ENCODE measurements around the gene ADIPOR2.
"Not testable (repeated sequence)": the region's sequence is repeated elsewhere in the genome, so short reads cannot be mapped to it uniquely, and the experiment has no call there.

The ADIPOR2 gene

GRCh38 chr12:1705774-1706631 is 15.1 kb downstream of the ADIPOR2 start:
- DNase-seq = no peak

GRCh38 chr12:1706632-1706980 is 15.7 kb downstream of the ADIPOR2 start:
- no peak for DNase-seq

DNA sequence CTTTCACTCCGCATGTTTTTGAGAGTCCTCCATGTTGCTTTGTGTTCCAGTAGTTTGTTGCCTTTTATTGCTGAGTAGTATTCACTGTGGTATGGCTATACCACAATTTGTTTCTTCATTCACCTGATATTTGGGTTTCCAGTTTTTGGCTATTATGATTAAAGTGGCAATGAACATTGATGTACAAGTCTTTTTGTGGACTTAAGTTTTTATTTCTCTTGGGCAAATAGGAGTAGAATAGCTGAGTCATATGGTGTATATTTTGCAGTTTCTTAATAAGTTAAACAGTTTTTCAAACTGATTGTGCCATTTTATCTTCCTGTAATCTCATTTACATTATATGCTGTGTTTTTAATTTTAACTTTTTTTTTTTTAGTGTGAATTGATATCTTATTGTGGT is 16.2 kb downstream of the ADIPOR2 start:
- DNase-seq = no peak

DNA sequence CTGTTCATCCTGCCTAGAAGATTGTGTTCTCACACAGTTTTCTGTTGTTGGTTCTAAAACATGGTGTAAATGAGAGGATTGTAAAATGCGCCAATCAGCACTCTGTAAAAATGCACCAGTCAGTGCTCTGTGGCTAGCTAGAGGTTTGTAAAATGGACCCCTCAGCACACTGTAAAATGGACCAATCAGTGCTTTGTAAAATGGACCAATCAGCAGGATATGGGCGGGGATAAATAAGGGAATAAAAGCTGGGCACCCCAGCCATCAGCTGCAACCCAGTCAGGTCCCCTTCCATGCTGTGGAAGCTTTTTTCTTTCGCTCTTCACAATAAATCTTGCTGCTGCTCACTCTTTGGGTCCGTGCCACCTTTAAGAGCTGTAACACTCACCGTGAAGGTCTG is 19.1 kb downstream of the ADIPOR2 start:
- not testable (repeated sequence) for DNase-seq

- not testable (repeated sequence) for DNase-seq
These were observed 20.0 kb downstream of the ADIPOR2 start for GRCh38 chr12:1710870-1711269.

DNA sequence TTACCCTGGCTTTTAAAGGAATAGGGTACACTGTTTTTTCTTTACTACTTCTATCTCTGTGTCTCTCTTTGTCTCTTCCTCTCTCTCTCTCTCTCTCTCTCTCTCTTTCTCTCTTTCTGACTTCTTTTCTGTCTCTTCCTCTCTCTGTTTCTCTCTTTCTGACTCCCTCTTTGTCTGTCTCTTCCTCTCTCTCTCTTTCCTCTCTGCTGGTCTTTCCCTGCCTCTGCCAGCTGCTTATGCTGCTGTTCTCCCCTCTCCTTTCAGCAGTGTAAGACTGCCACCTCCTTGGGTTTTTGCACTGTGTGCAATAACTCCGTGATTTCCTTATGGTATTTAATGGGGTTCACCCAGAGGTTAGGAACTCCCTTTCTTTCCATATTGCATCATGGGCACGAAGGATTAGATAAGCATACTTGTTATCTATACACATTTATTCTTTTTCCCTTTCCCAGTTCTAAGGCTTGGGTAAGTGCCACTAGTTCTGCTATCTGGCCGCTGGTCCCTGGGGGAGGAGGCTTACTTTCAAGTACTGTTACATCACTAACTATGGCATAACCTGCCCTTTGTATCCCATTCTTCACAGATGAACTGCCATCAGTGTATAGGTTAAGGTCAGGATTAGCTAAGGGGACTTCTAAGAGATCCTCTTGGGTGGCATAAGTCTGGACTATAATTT is 20.8 kb downstream of the ADIPOR2 start:
- DNase-seq = not testable (repeated sequence)

- DNase-seq = not testable (repeated sequence)
These were observed 21.4 kb downstream of the ADIPOR2 start for GRCh38 chr12:1712305-1712704.

GRCh38 chr12:1712852-1713251 is 22.0 kb downstream of the ADIPOR2 start:
- DNase-seq = not testable (repeated sequence)

GRCh38 chr12:1713783-1714348 is 23.0 kb downstream of the ADIPOR2 start:
- DNase-seq = not testable (repeated sequence)

- DNase-seq = not testable (repeated sequence)
These were observed 24.6 kb downstream of the ADIPOR2 start for GRCh38 chr12:1715459-1715858.

GRCh38 chr12:1716215-1716862 is 25.5 kb downstream of the ADIPOR2 start:
- DNase-seq = no peak

DNA sequence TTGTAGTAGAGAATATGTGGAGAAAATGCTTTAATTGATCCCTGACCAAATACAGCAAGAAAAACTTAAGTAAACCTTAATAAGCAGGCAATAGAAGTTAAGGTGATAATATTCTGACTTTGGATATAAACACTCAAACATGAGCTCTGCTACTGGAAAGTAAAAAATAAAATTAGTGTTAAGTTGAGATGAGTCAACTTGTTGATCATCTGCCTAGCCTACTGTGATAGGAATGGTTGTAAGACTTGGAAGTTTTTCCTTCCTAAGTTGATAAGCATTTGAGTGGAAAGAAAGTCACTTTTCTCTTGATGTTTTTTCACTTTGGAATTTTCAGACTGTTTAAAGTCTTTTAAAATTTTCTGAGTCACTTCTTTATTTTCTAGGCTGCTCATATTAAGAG is 26.0 kb downstream of the ADIPOR2 start:
- DNase-seq = no peak

GRCh38 chr12:1719139-1719538 is 28.3 kb downstream of the ADIPOR2 start:
- DNase-seq = no peak

DNA sequence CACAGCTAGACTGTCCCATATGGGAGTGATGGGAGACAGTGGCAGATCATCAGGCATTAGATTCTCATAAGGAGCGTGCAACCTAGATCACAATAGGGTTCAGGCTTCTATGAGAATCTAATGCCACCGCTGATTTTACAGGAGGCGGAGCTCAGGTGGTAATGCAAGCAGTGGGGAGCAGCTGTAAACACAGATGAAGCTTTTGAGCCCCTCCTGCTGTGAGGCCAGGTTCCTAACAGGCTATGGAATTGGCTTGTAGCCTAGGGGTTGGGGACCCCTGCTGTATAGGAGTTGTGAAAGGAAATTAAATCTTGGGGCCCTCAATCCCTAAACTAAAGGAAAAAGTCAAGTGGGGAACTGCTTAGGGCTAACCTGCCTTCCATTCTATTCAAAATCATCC is 29.6 kb downstream of the ADIPOR2 start:
- no peak for DNase-seq

GRCh38 chr12:1723721-1724120 is 32.9 kb downstream of the ADIPOR2 start:
- no peak for DNase-seq

- no peak for DNase-seq
These were observed 33.4 kb downstream of the ADIPOR2 start for GRCh38 chr12:1724250-1724649.

DNA sequence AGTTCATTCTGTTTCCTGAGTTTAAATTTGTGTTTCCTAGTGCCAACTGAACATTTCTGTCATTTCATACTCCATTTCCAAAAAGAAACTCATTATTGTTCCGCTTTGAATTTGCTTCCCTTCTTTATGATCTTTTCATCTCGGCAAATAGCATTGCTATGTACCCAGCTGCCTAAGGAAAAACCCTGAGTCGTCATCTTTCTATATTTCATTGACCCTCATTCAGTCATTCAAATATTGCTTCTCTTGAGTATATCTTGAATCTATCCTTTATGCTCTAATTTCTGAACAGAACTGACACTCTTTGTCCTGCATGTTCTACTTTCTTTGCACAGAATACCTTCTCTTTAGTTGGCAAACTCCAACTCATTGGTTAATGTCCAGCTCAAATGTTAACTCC is 35.9 kb downstream of the ADIPOR2 start:
- DNase-seq = no peak

- no peak for DNase-seq
These were observed 38.0 kb downstream of the ADIPOR2 start for GRCh38 chr12:1728824-1729223.

DNA sequence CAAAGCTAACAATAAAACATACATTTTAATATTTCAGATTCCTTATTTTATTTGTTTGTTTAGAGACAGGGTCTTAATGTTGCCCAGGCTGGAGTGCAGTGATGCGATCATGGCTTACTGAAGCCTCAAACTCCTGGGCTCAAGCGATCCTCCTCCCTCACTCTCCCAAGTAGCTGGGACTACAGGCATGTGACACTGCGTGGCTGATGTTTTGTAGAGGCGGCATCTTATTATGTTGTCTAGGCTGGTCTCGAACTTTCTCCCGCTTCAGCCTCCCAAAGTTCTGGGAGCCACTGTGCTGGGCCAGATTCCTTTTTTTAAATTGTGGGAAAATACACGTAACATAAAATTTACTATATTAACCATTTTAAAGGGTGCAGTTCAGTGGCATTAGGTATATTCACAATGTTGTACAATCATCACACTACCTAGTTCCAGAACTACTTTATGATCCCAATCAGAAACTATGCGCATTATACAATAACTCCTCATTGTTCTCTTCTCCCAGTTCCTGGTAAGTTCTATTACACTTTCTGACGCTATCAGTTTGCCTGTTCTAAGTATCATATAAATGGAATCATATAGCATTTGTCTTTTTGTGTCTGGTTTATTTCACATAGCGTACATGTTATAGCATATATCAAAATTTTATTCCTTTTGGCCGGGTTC is 40.3 kb downstream of the ADIPOR2 start:
- DNase-seq = no peak

GRCh38 chr12:1731688-1732078 is 40.8 kb downstream of the ADIPOR2 start:
- not testable (repeated sequence) for DNase-seq

DNA sequence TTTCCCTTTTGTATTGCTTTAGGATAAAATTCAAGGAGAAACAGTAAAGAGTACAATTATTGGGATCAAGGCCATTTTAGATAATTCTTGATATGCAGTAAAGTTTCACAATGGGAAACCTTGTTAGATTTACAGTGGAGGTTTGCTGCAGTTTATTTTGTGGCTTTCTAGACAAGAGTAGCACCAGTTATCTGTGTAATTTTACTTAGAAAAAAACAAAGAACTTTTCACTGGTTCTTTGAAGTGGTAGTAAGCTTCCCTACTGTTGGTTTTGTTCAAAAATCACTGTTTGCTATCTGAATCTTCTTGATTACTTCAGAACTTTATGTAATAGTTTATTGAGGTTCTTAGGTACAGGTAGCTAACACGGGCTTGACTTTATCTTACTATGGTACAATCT is 42.0 kb downstream of the ADIPOR2 start:
- DNase-seq = no peak

DNA sequence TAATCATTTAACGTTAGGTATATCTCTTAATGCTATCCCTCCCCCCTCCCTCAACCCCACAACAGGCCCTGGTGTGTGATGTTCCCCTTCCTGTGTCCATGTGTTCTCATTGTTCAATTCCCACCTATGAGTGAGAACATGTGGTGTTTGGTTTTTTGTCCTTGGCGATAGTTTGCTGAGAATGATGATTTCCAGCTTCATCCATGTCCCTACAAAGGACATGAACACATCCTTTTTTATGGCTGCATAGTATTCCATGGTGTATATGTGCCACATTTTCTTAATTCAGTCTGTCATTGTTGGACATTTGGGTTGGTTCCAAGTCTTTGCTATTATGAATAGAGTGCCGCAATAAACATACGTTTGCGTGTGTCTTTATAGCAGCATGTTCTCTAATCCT is 42.8 kb downstream of the ADIPOR2 start:
- DNase-seq = not testable (repeated sequence)
